HFF-Myc (cell line): ENCODE measurements around the gene MYOC.
A peak's percentile ranks its signal among the peaks of the same experiment; 100 is the strongest.

Experiments
- DNase-seq: peaks from one replicate; pipeline ENCODE4 v3.0.0-alpha.2; 2011; ENCODE audit warnings: low read depth; ENCODE audit errors: extremely low read depth
- H3K4me3 ChIP-seq: replicated peaks from 2 replicates; pipeline ENCODE4 v1.5.1; 2011; ENCODE audit warnings: low read depth, mild to moderate bottlenecking, control low read depth, low read length
- CTCF ChIP-seq: IDR thresholded peaks from 2 replicates; pipeline ENCODE4 v1.5.1; 2012; ENCODE audit warnings: mild to moderate bottlenecking, low read depth, low read length, control low read depth; ENCODE audit errors: missing control alignments

Gene MYOC

GRCh38 chr1:171645553-171646248 is 6.8 kb downstream of the MYOC start:
- TF ChIP-seq CTCF: no peak
- peak; percentile 93 for DNase-seq
- no peak overlapping the region for H3K4me3 ChIP-seq

GRCh38 chr1:171644805-171645483 is 7.5 kb downstream of the MYOC start:
- H3K4me3 ChIP-seq: no peak overlapping the region
- DNase-seq: peak; percentile 89
- peak; percentile 86 for TF ChIP-seq CTCF

- no peak for DNase-seq
- no peak overlapping the region for H3K4me3 ChIP-seq
- TF ChIP-seq CTCF: no peak
Measured at GRCh38 chr1:171643156-171643555, 9.3 kb downstream of the MYOC start.

GRCh38 chr1:171642197-171642596 is 10.3 kb downstream of the MYOC start:
- TF ChIP-seq CTCF: no peak
- no peak for DNase-seq
- no peak overlapping the region for H3K4me3 ChIP-seq

GRCh38 chr1:171641076-171641864 is 11.2 kb downstream of the MYOC start:
- no peak for TF ChIP-seq CTCF
- no peak overlapping the region for H3K4me3 ChIP-seq

GRCh38 chr1:171640225-171640624 is 12.3 kb downstream of the MYOC start:
- TF ChIP-seq CTCF: no peak
- no peak overlapping the region for H3K4me3 ChIP-seq
- no peak for DNase-seq

More at GRCh38 chr1:171641076-171641864, 11.2 kb downstream of the MYOC start:
- DNase-seq: no peak
